Fibroblast of pulmonary artery (primary cell): ENCODE data around the gene ZNF536.

Experiments used
- DNase-seq: peaks from one replicate; pipeline ENCODE4 v3.0.0-alpha.2; 2010; ENCODE audit warnings: low read depth
- H3K4me3 ChIP-seq: replicated peaks from 2 replicates; pipeline ENCODE4 v1.5.1; 2011; ENCODE audit warnings: low read depth, mild to moderate bottlenecking, control low read depth, low read length, moderate library complexity
- TF ChIP-seq, protein P1 (sequence below): IDR thresholded peaks from 2 replicates; pipeline ENCODE4 v1.5.1; 2011; ENCODE audit warnings: mild to moderate bottlenecking, control low read depth, low read length, inconsistent platforms; ENCODE audit errors: missing control alignments

ZNF536 gene

DNA sequence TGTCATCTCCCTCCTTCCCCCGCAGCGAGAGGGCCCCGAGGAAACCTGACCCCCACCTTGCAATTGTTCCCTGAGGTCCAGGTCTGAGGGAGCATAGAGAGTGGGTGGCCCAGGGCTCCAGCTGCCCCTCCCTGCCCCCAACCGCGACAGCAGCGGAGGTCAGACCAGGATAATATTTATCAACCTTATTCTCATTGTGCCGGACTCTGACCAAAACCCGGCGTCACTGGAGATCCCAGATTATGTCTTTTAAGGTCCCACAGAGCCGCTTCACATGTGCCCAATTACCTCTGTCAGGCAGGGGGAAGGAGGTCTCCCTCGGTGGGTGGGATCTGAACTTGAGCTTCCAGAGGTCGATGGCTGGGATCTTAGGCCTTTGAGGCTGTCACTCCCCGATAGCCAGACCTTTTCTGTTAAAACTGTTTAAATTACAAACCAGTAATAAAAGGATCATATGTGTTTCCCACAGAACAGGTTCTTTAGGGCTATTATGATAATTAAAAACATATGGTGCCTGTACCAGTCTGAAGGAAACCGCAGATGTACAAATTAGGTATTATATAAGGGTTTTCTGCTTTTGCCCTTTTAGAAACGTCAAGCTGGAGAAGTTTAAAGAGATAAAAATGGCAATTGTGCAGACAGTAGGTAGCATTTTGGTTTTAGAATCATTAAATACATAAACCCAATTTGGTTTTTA lies 195.5 kb downstream of the ZNF536 start:
- H3K4me3 ChIP-seq: no peak overlapping the region
- DNase-seq: no peak
- TF ChIP-seq, protein P1, sequence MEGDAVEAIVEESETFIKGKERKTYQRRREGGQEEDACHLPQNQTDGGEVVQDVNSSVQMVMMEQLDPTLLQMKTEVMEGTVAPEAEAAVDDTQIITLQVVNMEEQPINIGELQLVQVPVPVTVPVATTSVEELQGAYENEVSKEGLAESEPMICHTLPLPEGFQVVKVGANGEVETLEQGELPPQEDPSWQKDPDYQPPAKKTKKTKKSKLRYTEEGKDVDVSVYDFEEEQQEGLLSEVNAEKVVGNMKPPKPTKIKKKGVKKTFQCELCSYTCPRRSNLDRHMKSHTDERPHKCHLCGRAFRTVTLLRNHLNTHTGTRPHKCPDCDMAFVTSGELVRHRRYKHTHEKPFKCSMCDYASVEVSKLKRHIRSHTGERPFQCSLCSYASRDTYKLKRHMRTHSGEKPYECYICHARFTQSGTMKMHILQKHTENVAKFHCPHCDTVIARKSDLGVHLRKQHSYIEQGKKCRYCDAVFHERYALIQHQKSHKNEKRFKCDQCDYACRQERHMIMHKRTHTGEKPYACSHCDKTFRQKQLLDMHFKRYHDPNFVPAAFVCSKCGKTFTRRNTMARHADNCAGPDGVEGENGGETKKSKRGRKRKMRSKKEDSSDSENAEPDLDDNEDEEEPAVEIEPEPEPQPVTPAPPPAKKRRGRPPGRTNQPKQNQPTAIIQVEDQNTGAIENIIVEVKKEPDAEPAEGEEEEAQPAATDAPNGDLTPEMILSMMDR: no peak

DNA sequence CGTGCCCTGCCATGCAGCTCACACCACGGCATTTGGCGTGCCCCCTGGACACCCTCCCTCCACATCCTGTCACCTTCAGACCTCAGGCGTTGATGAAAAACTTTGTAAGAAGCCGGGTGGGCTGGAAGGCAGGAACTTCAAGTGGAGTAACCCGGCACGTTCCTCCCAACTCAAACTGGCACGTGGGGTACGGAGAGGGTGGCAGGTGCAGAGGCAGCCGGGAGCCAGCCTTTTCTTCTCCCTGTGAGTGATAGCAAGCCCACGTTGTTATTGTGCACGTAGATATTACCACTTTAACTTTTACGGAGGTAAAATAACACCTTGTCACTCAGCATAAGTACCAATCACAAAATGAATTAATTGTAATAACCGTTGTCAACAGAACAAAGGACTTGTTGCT lies 198.0 kb downstream of the ZNF536 start:
- TF ChIP-seq, protein P1: no peak
- no peak overlapping the region for H3K4me3 ChIP-seq
- DNase-seq: no peak

DNA sequence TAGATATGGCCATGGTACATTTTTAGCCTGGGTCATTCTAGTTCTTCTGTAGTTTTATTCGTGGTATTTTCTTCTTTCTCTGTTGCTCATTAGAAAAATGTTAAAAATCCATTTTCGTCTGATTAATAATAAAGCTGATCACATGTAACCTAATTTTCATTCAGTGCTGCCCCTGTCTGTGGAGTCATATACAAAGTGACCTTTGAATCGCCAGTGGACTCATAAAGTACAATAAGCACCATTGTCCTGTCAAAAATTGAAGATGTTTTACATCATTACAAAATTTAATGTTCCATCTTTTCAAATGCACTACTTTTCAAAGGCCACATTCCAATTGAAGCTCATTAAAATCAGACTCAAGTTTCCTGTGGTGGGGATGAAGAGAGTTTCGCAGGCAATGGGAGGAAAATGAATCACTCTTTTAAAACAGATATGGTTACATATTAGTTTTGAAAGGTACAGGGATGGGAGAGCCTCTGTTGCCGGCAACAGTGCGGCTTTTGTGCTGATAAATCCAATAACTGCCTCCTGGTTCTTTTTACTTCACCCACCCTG lies 205.4 kb downstream of the ZNF536 start:
- H3K4me3 ChIP-seq: no peak overlapping the region
- DNase-seq: no peak
- TF ChIP-seq, protein P1: no peak

DNA sequence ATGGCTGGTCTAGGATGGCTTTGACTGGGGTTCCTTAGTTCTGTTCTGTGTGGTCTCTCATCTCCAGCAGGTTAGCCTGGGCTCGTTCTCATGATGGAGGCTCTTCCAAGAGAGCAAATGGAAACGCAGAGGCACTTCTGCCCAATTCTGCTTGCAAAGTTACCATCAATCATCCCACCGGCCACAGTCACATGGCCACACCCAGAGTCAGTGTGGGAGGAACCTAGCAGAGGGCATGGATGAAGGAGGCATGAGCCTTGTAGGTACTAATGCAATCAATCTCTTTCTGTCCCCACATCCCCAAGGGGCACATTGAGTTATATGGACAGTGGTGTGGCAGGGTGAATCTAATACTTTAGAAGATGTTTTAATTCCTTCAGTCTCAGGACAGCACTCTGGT lies 207.2 kb downstream of the ZNF536 start:
- no peak for DNase-seq
- no peak overlapping the region for H3K4me3 ChIP-seq
- TF ChIP-seq, protein P1: no peak

DNA sequence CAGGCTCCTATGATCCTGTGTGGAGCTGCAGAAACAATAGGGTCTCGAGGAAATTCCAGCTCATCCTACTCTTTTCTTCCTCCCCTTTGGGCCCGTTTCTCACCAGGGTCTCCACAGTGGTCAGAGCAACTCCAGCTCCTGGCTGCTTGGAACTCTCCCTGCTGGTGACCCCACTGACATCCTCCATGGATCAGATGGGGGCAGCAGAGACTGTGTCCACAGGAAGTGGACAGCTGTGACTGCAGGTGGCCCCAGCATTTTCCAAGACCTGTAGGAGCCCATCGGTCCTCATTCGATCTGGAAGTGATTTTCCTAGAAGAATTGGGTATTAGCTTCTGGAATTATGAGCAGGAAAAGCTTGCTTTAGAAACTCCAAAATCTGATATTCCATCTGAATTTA lies 208.5 kb downstream of the ZNF536 start:
- TF ChIP-seq, protein P1: no peak
- DNase-seq: no peak
- no peak overlapping the region for H3K4me3 ChIP-seq

DNA sequence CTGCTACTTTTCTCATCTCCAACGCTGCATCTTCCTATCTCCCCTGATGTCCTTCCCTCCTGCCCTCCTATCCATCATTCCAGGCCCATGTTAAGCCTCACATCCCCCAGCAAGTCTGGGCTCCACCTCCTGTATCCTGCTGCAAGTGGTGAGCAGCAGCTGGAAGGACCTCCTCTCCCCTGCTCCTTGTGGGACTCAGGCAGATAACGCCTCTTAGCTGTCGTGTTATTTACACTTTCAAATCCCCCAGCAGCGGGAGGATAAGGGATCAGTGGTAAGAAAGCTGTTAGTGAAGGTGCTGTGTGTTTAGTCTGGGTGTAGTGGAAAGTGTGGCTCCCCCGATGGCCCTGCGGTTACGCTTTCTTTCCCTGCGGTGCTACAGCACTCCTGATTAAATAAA lies 211.9 kb downstream of the ZNF536 start:
- no peak overlapping the region for H3K4me3 ChIP-seq
- DNase-seq: no peak
- TF ChIP-seq, protein P1: no peak

DNA sequence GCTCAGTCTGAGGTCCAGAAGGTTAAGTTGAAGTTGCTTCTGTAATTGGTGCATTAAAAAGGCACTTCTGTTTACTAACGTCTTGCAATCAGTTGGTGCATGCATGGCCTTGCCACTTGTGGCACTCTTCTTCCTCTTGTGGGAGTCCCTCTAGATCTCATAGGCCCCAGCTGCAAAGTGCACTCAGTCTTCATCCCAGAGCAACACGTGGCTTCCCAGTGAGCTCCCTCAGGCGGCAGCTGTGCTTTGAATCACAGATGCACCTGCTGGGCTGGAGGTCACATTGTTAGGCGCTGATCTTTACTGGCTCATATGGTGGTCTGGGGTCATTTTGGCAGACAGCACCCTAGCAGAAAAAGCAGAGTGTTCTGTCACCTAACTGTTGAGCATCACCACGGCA lies 215.7 kb downstream of the ZNF536 start:
- TF ChIP-seq, protein P1: no peak
- DNase-seq: no peak
- no peak overlapping the region for H3K4me3 ChIP-seq
